ENCODE data around the gene SRP19. TPM values are rescaled to one million over a fixed set of nuclear protein-coding genes. Genes with fewer than 3 reads are reported as not detected.

Gene SRP19
- total RNA-seq, 4 donors from 2014 or later: 31.9 to 153 (median 55.0) TPM

- TF ChIP-seq, protein P1, sequence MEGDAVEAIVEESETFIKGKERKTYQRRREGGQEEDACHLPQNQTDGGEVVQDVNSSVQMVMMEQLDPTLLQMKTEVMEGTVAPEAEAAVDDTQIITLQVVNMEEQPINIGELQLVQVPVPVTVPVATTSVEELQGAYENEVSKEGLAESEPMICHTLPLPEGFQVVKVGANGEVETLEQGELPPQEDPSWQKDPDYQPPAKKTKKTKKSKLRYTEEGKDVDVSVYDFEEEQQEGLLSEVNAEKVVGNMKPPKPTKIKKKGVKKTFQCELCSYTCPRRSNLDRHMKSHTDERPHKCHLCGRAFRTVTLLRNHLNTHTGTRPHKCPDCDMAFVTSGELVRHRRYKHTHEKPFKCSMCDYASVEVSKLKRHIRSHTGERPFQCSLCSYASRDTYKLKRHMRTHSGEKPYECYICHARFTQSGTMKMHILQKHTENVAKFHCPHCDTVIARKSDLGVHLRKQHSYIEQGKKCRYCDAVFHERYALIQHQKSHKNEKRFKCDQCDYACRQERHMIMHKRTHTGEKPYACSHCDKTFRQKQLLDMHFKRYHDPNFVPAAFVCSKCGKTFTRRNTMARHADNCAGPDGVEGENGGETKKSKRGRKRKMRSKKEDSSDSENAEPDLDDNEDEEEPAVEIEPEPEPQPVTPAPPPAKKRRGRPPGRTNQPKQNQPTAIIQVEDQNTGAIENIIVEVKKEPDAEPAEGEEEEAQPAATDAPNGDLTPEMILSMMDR (IDR thresholded peaks at IDR 0.05; ENCODE audit: low read depth): no peak
These were observed 30.7 kb upstream of the SRP19 start for GRCh38 chr5:112830378-112830777.

DNA sequence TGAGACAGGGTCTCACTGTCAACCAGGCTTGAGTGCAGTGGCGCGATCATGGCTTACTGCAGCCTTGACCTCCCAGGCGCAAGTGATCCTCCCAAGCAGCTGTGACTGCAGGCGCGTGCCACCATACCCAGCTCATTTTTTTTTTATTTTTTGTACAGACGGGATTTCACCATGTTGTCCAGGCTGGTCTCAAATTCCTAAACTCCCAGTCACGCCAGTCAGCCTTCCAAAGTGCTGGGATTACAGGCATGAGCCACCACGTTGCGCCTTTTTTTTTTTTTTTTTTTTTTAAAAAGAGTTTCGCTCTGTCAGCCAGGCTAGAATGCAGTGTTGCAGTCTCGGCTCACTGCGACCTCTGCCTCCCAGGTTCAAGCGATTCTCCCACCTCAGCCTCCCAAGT, 27.1 kb upstream of the SRP19 start:
- TF ChIP-seq, protein P1 (IDR thresholded peaks at IDR 0.05; ENCODE audit: low read depth): no peak

- TF ChIP-seq, protein P1 (IDR thresholded peaks at IDR 0.05; ENCODE audit: low read depth): no peak
These were observed 16.6 kb upstream of the SRP19 start for GRCh38 chr5:112844489-112844888.

- TF ChIP-seq, protein P1 (IDR thresholded peaks at IDR 0.05; ENCODE audit: low read depth): no peak
These were observed 14.5 kb upstream of the SRP19 start for GRCh38 chr5:112846556-112846955.

DNA sequence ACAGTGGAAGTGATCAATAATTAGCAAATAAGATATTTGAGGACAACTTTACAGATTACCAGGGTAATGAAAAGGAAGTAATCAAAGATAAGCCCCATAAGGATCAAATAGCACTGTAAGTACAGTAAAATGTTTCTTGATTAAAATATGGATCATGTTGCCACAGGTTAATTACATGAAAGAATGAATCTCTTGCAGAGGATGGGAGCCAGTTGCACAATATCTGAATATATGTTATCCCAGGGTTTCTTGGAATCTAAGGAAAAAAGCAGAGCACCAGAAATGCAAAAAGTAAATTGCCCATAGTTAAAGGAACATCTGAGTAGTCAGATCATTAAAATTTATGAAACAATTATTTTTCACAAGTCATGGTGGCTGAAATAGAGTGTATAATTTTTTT, 13.8 kb upstream of the SRP19 start:
- TF ChIP-seq, protein P1 (IDR thresholded peaks at IDR 0.05; ENCODE audit: low read depth): no peak

- TF ChIP-seq, protein P1 (IDR thresholded peaks at IDR 0.05; ENCODE audit: low read depth): no peak
These were observed 12.8 kb upstream of the SRP19 start for GRCh38 chr5:112848116-112848811.

- TF ChIP-seq, protein P1 (IDR thresholded peaks at IDR 0.05; ENCODE audit: low read depth): no peak
These were observed 11.2 kb upstream of the SRP19 start for GRCh38 chr5:112849912-112850311.
